ENCODE measurements around the gene CIRBP. TPM values are rescaled to one million over a fixed set of nuclear protein-coding genes. Genes with fewer than 3 reads are reported as not detected.

CIRBP gene
- total and polyA plus RNA-seq, 2 of the 13 experiments (the other 11 are each of a cell fraction or from before 2014, with no cell fraction given): 133 to 140 TPM

DNA sequence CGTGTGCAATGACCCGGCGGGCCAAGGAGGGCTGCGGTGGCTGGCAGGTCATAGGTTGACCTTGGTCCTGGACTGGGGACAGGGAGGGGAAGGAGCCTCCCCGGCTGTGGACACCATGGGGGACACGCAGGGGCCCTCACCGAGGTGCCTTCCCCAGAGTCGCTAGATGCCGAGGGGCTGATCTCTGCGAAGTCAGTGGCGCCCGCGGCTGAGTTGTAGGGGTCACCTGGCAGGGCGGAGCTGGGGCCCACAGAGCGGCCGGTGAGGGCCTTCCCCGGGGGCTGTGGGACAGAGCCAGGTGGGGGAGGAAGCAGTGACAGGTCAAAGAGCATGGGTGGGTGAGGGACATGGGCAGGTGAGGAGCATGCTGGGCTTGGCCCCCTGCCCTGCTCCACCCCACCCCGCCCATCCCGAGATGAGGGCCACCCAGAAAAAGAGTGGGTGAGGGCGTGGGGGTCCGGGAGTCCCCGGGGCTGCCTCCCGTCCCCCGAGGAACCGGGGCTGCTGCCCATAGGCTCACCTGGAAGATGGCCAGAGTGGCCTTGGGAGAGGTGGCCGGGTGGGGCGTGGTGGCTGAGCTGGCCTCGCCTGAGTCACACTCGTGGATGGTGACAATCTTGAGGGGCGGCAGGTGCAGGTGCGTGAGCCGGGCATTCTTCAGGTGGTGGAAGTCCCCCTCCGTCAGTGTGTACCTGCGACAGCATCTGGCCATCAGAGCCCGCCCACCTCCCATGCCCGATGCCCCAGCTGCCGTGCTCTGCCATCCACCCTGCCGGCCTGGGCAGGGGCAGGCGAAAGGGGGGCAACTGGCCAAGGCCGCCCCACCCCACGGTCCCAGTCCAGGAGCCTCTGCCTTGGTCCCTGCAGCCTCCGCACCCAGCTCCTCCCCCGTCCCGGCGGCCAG, 34.8 kb upstream of the CIRBP start (continued):
- TF ChIP-seq, protein P1, sequence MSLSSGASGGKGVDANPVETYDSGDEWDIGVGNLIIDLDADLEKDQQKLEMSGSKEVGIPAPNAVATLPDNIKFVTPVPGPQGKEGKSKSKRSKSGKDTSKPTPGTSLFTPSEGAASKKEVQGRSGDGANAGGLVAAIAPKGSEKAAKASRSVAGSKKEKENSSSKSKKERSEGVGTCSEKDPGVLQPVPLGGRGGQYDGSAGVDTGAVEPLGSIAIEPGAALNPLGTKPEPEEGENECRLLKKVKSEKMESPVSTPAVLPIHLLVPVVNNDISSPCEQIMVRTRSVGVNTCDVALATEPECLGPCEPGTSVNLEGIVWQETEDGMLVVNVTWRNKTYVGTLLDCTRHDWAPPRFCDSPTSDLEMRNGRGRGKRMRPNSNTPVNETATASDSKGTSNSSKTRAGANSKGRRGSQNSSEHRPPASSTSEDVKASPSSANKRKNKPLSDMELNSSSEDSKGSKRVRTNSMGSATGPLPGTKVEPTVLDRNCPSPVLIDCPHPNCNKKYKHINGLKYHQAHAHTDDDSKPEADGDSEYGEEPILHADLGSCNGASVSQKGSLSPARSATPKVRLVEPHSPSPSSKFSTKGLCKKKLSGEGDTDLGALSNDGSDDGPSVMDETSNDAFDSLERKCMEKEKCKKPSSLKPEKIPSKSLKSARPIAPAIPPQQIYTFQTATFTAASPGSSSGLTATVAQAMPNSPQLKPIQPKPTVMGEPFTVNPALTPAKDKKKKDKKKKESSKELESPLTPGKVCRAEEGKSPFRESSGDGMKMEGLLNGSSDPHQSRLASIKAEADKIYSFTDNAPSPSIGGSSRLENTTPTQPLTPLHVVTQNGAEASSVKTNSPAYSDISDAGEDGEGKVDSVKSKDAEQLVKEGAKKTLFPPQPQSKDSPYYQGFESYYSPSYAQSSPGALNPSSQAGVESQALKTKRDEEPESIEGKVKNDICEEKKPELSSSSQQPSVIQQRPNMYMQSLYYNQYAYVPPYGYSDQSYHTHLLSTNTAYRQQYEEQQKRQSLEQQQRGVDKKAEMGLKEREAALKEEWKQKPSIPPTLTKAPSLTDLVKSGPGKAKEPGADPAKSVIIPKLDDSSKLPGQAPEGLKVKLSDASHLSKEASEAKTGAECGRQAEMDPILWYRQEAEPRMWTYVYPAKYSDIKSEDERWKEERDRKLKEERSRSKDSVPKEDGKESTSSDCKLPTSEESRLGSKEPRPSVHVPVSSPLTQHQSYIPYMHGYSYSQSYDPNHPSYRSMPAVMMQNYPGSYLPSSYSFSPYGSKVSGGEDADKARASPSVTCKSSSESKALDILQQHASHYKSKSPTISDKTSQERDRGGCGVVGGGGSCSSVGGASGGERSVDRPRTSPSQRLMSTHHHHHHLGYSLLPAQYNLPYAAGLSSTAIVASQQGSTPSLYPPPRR (CRISPR knock-in tag; IDR thresholded peaks at IDR 0.05; ENCODE audit: borderline replicate concordance): no peak
- TF ChIP-seq TBX2 (CRISPR knock-in tag; IDR thresholded peaks at IDR 0.05; ENCODE audit: borderline replicate concordance) (no peak), ARHGAP35 (CRISPR knock-in tag; IDR thresholded peaks at IDR 0.05; ENCODE audit: borderline replicate concordance) (no peak), PTBP1 (IDR thresholded peaks at IDR 0.05; ENCODE audit: low read depth, low read length, poor library complexity, severe bottlenecking) (no peak)
- TF ChIP-seq, protein P2, sequence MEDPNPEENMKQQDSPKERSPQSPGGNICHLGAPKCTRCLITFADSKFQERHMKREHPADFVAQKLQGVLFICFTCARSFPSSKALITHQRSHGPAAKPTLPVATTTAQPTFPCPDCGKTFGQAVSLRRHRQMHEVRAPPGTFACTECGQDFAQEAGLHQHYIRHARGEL (CRISPR knock-in tag; IDR thresholded peaks at IDR 0.05): no peak

DNA sequence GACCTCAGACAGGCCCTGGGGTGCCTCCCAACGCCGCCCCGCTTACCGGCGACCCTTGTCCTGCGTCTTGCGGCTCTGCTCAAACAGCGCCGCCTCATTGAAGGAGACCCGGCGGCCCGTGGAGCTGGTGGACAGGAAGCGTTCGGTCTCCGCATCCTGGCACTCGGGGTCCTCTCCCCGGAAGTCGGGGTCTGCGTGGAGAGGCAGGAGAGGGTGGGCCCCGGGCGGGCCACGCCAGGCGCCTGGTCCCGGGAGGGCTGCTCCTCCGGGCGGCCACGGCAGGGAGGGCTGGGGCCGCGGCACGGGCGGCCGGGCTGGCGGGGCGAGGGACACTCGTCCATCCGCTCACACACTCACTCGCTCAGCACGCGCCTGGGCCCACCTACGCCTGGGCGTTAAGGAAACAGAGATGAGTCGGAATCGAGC, 34.2 kb upstream of the CIRBP start:
- Histone ChIP-seq H3K79me2 (ENCODE audit: insufficient read depth, low read length) (no peaks in the 10 kb centered on the region), H3K27ac (ENCODE audit: extremely low read length, insufficient read depth, low read length) (no peak overlapping the region), H3K9me3 (ENCODE audit: low read length) (no peaks in the 10 kb centered on the region), H3K36me3 (replicated peaks in 1 of 2; ENCODE audit: control insufficient read depth in 1 of 2, insufficient read depth in 2 of 2, low read length in 2 of 2) (peaks cover 0 to 3% of the 10 kb centered on the region in 2 experiments; a peak in 1 of 5 replicates), H3K4me3 (replicated peaks in 1 of 3; ENCODE audit: insufficient read depth in 1 of 3, low read depth in 2 of 3, low read length in 3 of 3) (no peak overlapping the region), H4K20me1 (ENCODE audit: insufficient read depth, low read length) (no peaks in the 10 kb centered on the region), H2AFZ (ENCODE audit: low read length) (no peak overlapping the region), H3K9ac (ENCODE audit: insufficient read depth, low read depth, low read length) (no peak overlapping the region), H3K27me3 (ENCODE audit: control insufficient read depth in 1 of 2, insufficient read depth in 2 of 2, low read length in 2 of 2) (no peaks in the 10 kb centered on the region), H3K4me1 (ENCODE audit: insufficient read depth, low read length) (peaks cover 43% of the 10 kb centered on the region), H3K4me2 (ENCODE audit: low read depth, low read length) (no peak overlapping the region)
- TF ChIP-seq ZNF143 (CRISPR knock-in tag; IDR thresholded peaks at IDR 0.05): no peak
- TF ChIP-seq ZNF350 (CRISPR knock-in tag; IDR thresholded peaks at IDR 0.05; ENCODE audit: borderline replicate concordance, low read depth): no peak
- no peak for ATAC-seq
- intact Hi-C loops (cut with micrococcal nuclease; ENCODE audit: unreplicated experiment) (no loop called here), in situ Hi-C loops (cut with HindIII; ENCODE audit: extremely low pct_ligation_motif_present, low pct_unique_long_range_greater_than_20kb) (no loop called here)
- no peak for FAIRE-seq
- WGBS (ENCODE audit: low lambda C conversion rate): 99% methylated on average over 39 of the region's 43 CpGs
- ChIA-PET CTCF (ENCODE audit: low intra/inter-chr PET ratio, low total read pairs) (no interaction called here), POLR2A (no interaction called here)
- BruUV-seq (replicated peaks): no TSS peak
- DNase-seq (ENCODE audit: low spot score): no peak

Measured in HepG2 (cell line).